Measurements from ENCODE around the gene FAM13A. TPM values are rescaled to one million over a fixed set of nuclear protein-coding genes. Genes with fewer than 3 reads are reported as not detected.
"Not testable (repeated sequence)": the region's sequence is repeated elsewhere in the genome, so short reads cannot be mapped to it uniquely, and the experiment has no call there.

FAM13A gene
- total and polyA plus RNA-seq, 2 donors (not counting 1 experiment from before 2014, with no cell fraction given) = 0.51 to 2.1 TPM

DNA sequence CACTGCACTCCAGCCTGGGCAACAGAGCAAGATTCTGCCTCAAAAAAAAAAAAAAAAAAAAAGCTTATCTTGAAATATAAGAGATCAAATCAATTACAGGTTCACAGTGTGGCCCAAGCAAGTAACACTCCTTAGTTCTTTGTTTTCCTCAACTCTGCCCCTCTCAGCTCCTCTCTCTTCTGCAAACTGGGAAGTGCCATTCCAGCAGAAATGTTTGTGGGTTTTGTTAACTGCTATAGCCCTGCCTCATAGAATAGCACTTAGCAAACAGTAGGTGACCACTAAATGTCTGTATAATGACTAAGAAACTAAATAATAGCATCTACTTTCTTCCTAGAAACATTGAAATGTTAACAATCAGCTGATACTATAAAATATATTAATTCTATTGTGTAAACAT is 199.4 kb downstream of the FAM13A start:
- CTCF ChIA-PET = interaction anchor here (0.7 kb wide), 1 partner anchor 15 kb away, joined by 5 read pairs; no protein-coding TSS in a partner anchor
- Histone ChIP-seq H3K4me1 (ENCODE audit: control insufficient read depth in 2 of 2, insufficient read depth in 2 of 2, low read length in 2 of 2) (peaks cover 13% of the 10 kb centered on the region in 2 donors), H3K79me2 (ENCODE audit: control insufficient read depth, insufficient read depth, low read length) (no peaks in the 10 kb centered on the region), H3K9ac (ENCODE audit: low read length) (no peak overlapping the region), H3K4me3 (ENCODE audit: control extremely low read depth in 1 of 5, extremely low read depth in 1 of 5, insufficient read depth in 1 of 5, low read depth in 2 of 5, low read length in 4 of 5) (no peak overlapping the region), H3K36me3 (replicated peaks in 1 of 2; ENCODE audit: control extremely low read depth in 1 of 2, control insufficient read depth in 1 of 2, extremely low read depth in 1 of 2, insufficient read depth in 2 of 2, low read length in 1 of 2) (no peaks in the 10 kb centered on the region), H3K4me2 (replicated peaks; ENCODE audit: low read depth, low read length, poor library complexity, severe bottlenecking) (no peak overlapping the region), H2AFZ (ENCODE audit: insufficient read depth, low read depth, low read length, poor library complexity, severe bottlenecking) (no peak overlapping the region), H4K20me1 (ENCODE audit: control insufficient read depth, insufficient read depth, low read length, poor library complexity, severe bottlenecking) (no peaks in the 10 kb centered on the region), H3K27me3 (replicated peaks in 1 of 4; ENCODE audit: control extremely low read depth in 1 of 4, control insufficient read depth in 3 of 4, insufficient read depth in 4 of 4, low read length in 3 of 4) (no peaks in the 10 kb centered on the region), H3K9me3 (ENCODE audit: control extremely low read depth in 1 of 3, control insufficient read depth in 2 of 3, insufficient read depth in 1 of 3, low read length in 2 of 3) (no peaks in the 10 kb centered on the region), H3K27ac (ENCODE audit: low read length in 2 of 2) (no peak overlapping the region)
- Mint-ChIP-seq H3K27ac (no peak overlapping the region), H3K27me3 (peaks cover 7% of the 10 kb centered on the region), H3K9me3 (ENCODE audit: insufficient read depth) (no peaks in the 10 kb centered on the region), H3K4me1 (peaks cover 13% of the 10 kb centered on the region), H3K4me3 (no peak overlapping the region)
- intact Hi-C loops (cut with micrococcal nuclease) = no loop called here
- TF ChIP-seq EZH2 (IDR thresholded peaks at IDR 0.05; ENCODE audit: borderline replicate concordance, insufficient read depth, low read depth, low read length, poor library complexity, severe bottlenecking) = no peak
- TF ChIP-seq, protein P1, sequence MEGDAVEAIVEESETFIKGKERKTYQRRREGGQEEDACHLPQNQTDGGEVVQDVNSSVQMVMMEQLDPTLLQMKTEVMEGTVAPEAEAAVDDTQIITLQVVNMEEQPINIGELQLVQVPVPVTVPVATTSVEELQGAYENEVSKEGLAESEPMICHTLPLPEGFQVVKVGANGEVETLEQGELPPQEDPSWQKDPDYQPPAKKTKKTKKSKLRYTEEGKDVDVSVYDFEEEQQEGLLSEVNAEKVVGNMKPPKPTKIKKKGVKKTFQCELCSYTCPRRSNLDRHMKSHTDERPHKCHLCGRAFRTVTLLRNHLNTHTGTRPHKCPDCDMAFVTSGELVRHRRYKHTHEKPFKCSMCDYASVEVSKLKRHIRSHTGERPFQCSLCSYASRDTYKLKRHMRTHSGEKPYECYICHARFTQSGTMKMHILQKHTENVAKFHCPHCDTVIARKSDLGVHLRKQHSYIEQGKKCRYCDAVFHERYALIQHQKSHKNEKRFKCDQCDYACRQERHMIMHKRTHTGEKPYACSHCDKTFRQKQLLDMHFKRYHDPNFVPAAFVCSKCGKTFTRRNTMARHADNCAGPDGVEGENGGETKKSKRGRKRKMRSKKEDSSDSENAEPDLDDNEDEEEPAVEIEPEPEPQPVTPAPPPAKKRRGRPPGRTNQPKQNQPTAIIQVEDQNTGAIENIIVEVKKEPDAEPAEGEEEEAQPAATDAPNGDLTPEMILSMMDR (IDR thresholded peaks at IDR 0.05) = no peak
- DNase-seq (no peak), ATAC-seq (ENCODE audit: low read depth) (no peak)
- POLR2A ChIA-PET = no interaction called here

DNA sequence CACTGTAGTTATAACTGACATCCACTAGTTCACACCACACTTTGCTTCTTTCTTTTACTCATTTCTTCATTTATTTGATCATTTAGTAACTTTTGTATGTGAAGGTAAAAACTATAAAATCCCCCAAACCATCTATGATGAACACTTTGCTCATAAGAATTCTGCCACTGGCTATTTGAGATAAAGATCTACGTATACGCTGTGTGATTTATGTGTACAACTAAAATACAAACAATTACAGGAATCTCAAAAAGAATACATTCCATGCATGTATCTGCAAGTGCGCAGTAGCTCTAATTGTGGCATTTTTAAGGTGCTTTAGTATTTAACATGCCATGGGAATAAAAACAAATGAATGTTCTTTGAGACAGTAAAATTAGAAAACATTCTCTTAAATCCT is 202.5 kb downstream of the FAM13A start:
- ChIA-PET CTCF (no interaction called here), POLR2A (no interaction called here)
- no peak for TF ChIP-seq EZH2 (IDR thresholded peaks at IDR 0.05; ENCODE audit: borderline replicate concordance, insufficient read depth, low read depth, low read length, poor library complexity, severe bottlenecking)
- TF ChIP-seq, protein P1 (IDR thresholded peaks at IDR 0.05) = no peak
- WGBS (ENCODE audit: insufficient coverage) = no CpG with 5 or more reads among the region's 3 CpGs
- H3K4me2 ChIP-seq (replicated peaks; ENCODE audit: low read depth, low read length, poor library complexity, severe bottlenecking) = no peak overlapping the region
- Mint-ChIP-seq H3K4me1 (peaks cover 12% of the 10 kb centered on the region), H3K4me3 (no peak overlapping the region), H3K27me3 (peaks cover 6% of the 10 kb centered on the region), H3K9me3 (ENCODE audit: insufficient read depth) (no peaks in the 10 kb centered on the region), H3K27ac (no peak overlapping the region)
- no peak overlapping the region for H2AFZ ChIP-seq (ENCODE audit: insufficient read depth, low read depth, low read length, poor library complexity, severe bottlenecking)
- intact Hi-C loops (cut with micrococcal nuclease) = no loop called here
- DNase-seq (no peak), ATAC-seq (ENCODE audit: low read depth) (no peak)
- no peaks in the 10 kb centered on the region for H3K79me2 ChIP-seq (ENCODE audit: control insufficient read depth, insufficient read depth, low read length)
- H3K36me3 ChIP-seq (replicated peaks in 1 of 2; ENCODE audit: control extremely low read depth in 1 of 2, control insufficient read depth in 1 of 2, extremely low read depth in 1 of 2, insufficient read depth in 2 of 2, low read length in 1 of 2) = no peaks in the 10 kb centered on the region
- H4K20me1 ChIP-seq (ENCODE audit: control insufficient read depth, insufficient read depth, low read length, poor library complexity, severe bottlenecking) = no peaks in the 10 kb centered on the region
- no peaks in the 10 kb centered on the region for H3K27me3 ChIP-seq (replicated peaks in 1 of 4; ENCODE audit: control extremely low read depth in 1 of 4, control insufficient read depth in 3 of 4, insufficient read depth in 4 of 4, low read length in 3 of 4)
- H3K9me3 ChIP-seq (ENCODE audit: control extremely low read depth in 1 of 3, control insufficient read depth in 2 of 3, insufficient read depth in 1 of 3, low read length in 2 of 3) = no peaks in the 10 kb centered on the region
- no peak overlapping the region for H3K4me3 ChIP-seq (ENCODE audit: control extremely low read depth in 1 of 5, extremely low read depth in 1 of 5, insufficient read depth in 1 of 5, low read depth in 2 of 5, low read length in 4 of 5)
- no peak overlapping the region for H3K9ac ChIP-seq (ENCODE audit: low read length)
- peaks cover 11% of the 10 kb centered on the region in 2 donors for H3K4me1 ChIP-seq (ENCODE audit: control insufficient read depth in 2 of 2, insufficient read depth in 2 of 2, low read length in 2 of 2)
- H3K27ac ChIP-seq (ENCODE audit: low read length in 2 of 2) = no peak overlapping the region

DNA sequence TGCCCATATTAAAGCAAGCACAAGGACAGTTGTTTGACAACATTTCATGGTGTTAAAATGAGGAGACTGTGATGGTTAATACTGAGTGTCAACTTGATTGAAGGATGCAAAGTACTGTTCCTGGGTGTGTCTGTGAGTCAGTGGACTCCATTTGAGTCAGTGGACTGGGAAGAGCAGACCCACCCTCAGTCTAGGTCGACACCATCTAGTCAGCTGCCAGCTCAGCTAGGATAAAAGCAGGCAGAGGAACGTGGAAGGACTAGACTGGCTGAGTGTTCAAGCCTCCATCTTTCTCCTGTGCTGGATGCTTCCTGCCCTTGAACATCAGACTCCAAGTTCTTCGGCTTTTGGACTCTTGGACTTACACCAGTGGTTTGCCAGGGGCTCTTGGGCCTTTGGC is 203.4 kb downstream of the FAM13A start:
- CTCF ChIA-PET; POLR2A ChIA-PET; H3K27ac ChIP-seq (ENCODE audit: low read length in 2 of 2); H3K79me2 ChIP-seq (ENCODE audit: control insufficient read depth, insufficient read depth, low read length); H3K4me1 ChIP-seq (ENCODE audit: control insufficient read depth in 2 of 2, insufficient read depth in 2 of 2, low read length in 2 of 2); H3K9me3 ChIP-seq (ENCODE audit: control extremely low read depth in 1 of 3, control insufficient read depth in 2 of 3, insufficient read depth in 1 of 3, low read length in 2 of 3); DNase-seq; H3K4me2 ChIP-seq (replicated peaks; ENCODE audit: low read depth, low read length, poor library complexity, severe bottlenecking); H3K36me3 ChIP-seq (replicated peaks in 1 of 2; ENCODE audit: control extremely low read depth in 1 of 2, control insufficient read depth in 1 of 2, extremely low read depth in 1 of 2, insufficient read depth in 2 of 2, low read length in 1 of 2); H4K20me1 ChIP-seq (ENCODE audit: control insufficient read depth, insufficient read depth, low read length, poor library complexity, severe bottlenecking); H3K27me3 ChIP-seq (replicated peaks in 1 of 4; ENCODE audit: control extremely low read depth in 1 of 4, control insufficient read depth in 3 of 4, insufficient read depth in 4 of 4, low read length in 3 of 4); H3K4me3 Mint-ChIP-seq; H2AFZ ChIP-seq (ENCODE audit: insufficient read depth, low read depth, low read length, poor library complexity, severe bottlenecking); H3K27me3 Mint-ChIP-seq; H3K9me3 Mint-ChIP-seq (ENCODE audit: insufficient read depth); H3K4me1 Mint-ChIP-seq; ATAC-seq (ENCODE audit: low read depth); intact Hi-C loops (cut with micrococcal nuclease); H3K4me3 ChIP-seq (ENCODE audit: control extremely low read depth in 1 of 5, extremely low read depth in 1 of 5, insufficient read depth in 1 of 5, low read depth in 2 of 5, low read length in 4 of 5); H3K9ac ChIP-seq (ENCODE audit: low read length); H3K27ac Mint-ChIP-seq: not testable (repeated sequence)
- 96% methylated on average over 3 of the region's 3 CpGs for WGBS (ENCODE audit: insufficient coverage)
